ENCODE measurements around the gene AQP7. TPM values are rescaled to one million over a fixed set of nuclear protein-coding genes. Genes with fewer than 3 reads are reported as not detected.

AQP7 gene
- total and polyA plus RNA-seq, 2 donors (not counting 1 experiment from before 2014, with no cell fraction given), result 0.09 to 0.83 TPM

DNA sequence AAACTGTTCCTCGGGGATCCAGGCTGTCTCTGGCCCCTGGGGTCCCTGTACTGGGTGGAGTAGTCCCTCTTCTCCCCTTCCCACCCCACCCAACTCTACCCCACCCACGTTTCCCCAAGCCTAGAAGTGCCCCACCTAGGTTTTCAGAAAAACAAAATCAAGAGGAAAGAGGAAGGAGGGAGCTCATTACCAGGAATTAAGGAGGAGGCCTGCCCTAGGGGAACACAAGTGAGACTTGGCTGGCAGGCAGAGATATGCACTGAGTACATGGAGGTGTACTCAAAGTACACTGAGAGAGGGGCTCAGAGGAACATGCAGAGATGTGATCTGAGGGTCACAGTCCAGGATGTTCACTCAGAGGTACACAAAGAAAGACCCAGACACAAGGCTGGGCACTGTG lies 34.8 kb upstream of the AQP7 start:
- TF ChIP-seq EZH2 (IDR thresholded peaks at IDR 0.05; ENCODE audit: low read length, missing control alignments), result no peak
- TF ChIP-seq, protein P1, sequence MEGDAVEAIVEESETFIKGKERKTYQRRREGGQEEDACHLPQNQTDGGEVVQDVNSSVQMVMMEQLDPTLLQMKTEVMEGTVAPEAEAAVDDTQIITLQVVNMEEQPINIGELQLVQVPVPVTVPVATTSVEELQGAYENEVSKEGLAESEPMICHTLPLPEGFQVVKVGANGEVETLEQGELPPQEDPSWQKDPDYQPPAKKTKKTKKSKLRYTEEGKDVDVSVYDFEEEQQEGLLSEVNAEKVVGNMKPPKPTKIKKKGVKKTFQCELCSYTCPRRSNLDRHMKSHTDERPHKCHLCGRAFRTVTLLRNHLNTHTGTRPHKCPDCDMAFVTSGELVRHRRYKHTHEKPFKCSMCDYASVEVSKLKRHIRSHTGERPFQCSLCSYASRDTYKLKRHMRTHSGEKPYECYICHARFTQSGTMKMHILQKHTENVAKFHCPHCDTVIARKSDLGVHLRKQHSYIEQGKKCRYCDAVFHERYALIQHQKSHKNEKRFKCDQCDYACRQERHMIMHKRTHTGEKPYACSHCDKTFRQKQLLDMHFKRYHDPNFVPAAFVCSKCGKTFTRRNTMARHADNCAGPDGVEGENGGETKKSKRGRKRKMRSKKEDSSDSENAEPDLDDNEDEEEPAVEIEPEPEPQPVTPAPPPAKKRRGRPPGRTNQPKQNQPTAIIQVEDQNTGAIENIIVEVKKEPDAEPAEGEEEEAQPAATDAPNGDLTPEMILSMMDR (conservative IDR thresholded peaks at IDR 0.05 in 1 of 2, IDR thresholded peaks at IDR 0.05 in 1 of 2; ENCODE audit: low read depth in 1 of 2, low read length in 2 of 2), result no peak
- Histone ChIP-seq H3K27ac (ENCODE audit: insufficient read depth, low read length) (no peak overlapping the region), H3K4me3 (replicated peaks in 1 of 4; ENCODE audit: control extremely low read depth in 1 of 4, insufficient read depth in 1 of 4, low read depth in 3 of 4, low read length in 4 of 4) (no peak overlapping the region)

GRCh38 chr9:33436445-33436844 lies 34.1 kb upstream of the AQP7 start:
- H2AFZ ChIP-seq (ENCODE audit: low read length), result no peak overlapping the region
- H3K9ac ChIP-seq (ENCODE audit: insufficient read depth, low read length), result no peak overlapping the region
- H4K20me1 ChIP-seq (ENCODE audit: control insufficient read depth, extremely low read depth, insufficient read depth, low read length), result no peaks in the 10 kb centered on the region
- H3K36me3 ChIP-seq (ENCODE audit: control insufficient read depth, insufficient read depth, low read length), result no peaks in the 10 kb centered on the region
- no peaks in the 10 kb centered on the region for H3K79me2 ChIP-seq (ENCODE audit: control insufficient read depth, insufficient read depth, low read length)
- H3K9me3 ChIP-seq (ENCODE audit: control insufficient read depth, insufficient read depth, low read depth, low read length), result no peaks in the 10 kb centered on the region
- no peak overlapping the region for H3K27ac ChIP-seq (ENCODE audit: insufficient read depth, low read length)
- no peaks in the 10 kb centered on the region for H3K4me1 ChIP-seq (ENCODE audit: control insufficient read depth, extremely low read depth, insufficient read depth, low read length)
- no peak for DNase-seq (ENCODE audit: low read depth in 2 of 2)
- TF ChIP-seq EZH2 (IDR thresholded peaks at IDR 0.05; ENCODE audit: low read length, missing control alignments), result no peak
- TF ChIP-seq, protein P1 (conservative IDR thresholded peaks at IDR 0.05 in 1 of 2, IDR thresholded peaks at IDR 0.05 in 1 of 2; ENCODE audit: low read depth in 1 of 2, low read length in 2 of 2), result no peak
- no peak overlapping the region for H3K4me3 ChIP-seq (replicated peaks in 1 of 4; ENCODE audit: control extremely low read depth in 1 of 4, insufficient read depth in 1 of 4, low read depth in 3 of 4, low read length in 4 of 4)
- peaks cover 30% of the 10 kb centered on the region for H3K27me3 ChIP-seq (ENCODE audit: control insufficient read depth, insufficient read depth, low read length)
- H3K4me2 ChIP-seq (ENCODE audit: extremely low read depth, insufficient read depth, low read length), result no peak overlapping the region

More for the DNA sequence above, 34.8 kb upstream of the AQP7 start:
- H3K36me3 ChIP-seq (ENCODE audit: control insufficient read depth, insufficient read depth, low read length), result no peaks in the 10 kb centered on the region
- H3K9me3 ChIP-seq (ENCODE audit: control insufficient read depth, insufficient read depth, low read depth, low read length), result no peaks in the 10 kb centered on the region
- H2AFZ ChIP-seq (ENCODE audit: low read length), result no peak overlapping the region
- no peaks in the 10 kb centered on the region for H4K20me1 ChIP-seq (ENCODE audit: control insufficient read depth, extremely low read depth, insufficient read depth, low read length)
- H3K79me2 ChIP-seq (ENCODE audit: control insufficient read depth, insufficient read depth, low read length), result no peaks in the 10 kb centered on the region
- H3K4me2 ChIP-seq (ENCODE audit: extremely low read depth, insufficient read depth, low read length), result no peak overlapping the region
- no peak overlapping the region for H3K9ac ChIP-seq (ENCODE audit: insufficient read depth, low read length)
- peaks cover 30% of the 10 kb centered on the region for H3K27me3 ChIP-seq (ENCODE audit: control insufficient read depth, insufficient read depth, low read length)
- no peak for DNase-seq (ENCODE audit: low read depth in 2 of 2)
- H3K4me1 ChIP-seq (ENCODE audit: control insufficient read depth, extremely low read depth, insufficient read depth, low read length), result no peaks in the 10 kb centered on the region

DNA sequence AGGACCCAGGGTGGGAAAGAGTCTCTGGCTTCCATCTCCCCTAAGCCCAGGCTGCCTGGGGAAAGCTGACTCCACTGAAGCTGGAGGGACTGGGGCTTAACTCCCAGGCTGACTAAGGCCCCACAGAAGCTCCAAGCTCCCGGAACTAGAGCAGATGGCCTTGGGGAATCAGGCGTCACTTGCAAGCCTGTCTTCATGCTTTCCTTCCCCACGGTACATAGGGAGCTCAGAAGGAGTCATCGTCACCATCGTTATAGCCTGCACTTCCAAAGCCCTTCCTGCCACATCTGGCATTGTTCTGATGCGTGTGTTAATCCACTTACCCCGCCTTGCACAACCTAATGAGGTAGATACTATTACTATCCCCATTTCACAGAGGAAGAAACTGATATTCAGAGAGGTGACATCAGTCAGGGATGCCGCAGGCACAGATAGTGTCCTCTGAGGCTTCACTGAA lies 33.5 kb upstream of the AQP7 start:
- no peaks in the 10 kb centered on the region for H3K4me1 ChIP-seq (ENCODE audit: control insufficient read depth, extremely low read depth, insufficient read depth, low read length)
- H3K36me3 ChIP-seq (ENCODE audit: control insufficient read depth, insufficient read depth, low read length), result no peaks in the 10 kb centered on the region
- no peak overlapping the region for H3K4me2 ChIP-seq (ENCODE audit: extremely low read depth, insufficient read depth, low read length)
- H2AFZ ChIP-seq (ENCODE audit: low read length), result no peak overlapping the region
- no peak overlapping the region for H3K4me3 ChIP-seq (replicated peaks in 1 of 4; ENCODE audit: control extremely low read depth in 1 of 4, insufficient read depth in 1 of 4, low read depth in 3 of 4, low read length in 4 of 4)
- no peaks in the 10 kb centered on the region for H3K9me3 ChIP-seq (ENCODE audit: control insufficient read depth, insufficient read depth, low read depth, low read length)
- no peaks in the 10 kb centered on the region for H3K79me2 ChIP-seq (ENCODE audit: control insufficient read depth, insufficient read depth, low read length)
- H3K27me3 ChIP-seq (ENCODE audit: control insufficient read depth, insufficient read depth, low read length), result peaks cover 30% of the 10 kb centered on the region
- H3K27ac ChIP-seq (ENCODE audit: insufficient read depth, low read length), result no peak overlapping the region
- DNase-seq (ENCODE audit: low read depth in 2 of 2), result no peak
- H4K20me1 ChIP-seq (ENCODE audit: control insufficient read depth, extremely low read depth, insufficient read depth, low read length), result no peaks in the 10 kb centered on the region
- H3K9ac ChIP-seq (ENCODE audit: insufficient read depth, low read length), result no peak overlapping the region
- TF ChIP-seq, protein P1 (conservative IDR thresholded peaks at IDR 0.05 in 1 of 2, IDR thresholded peaks at IDR 0.05 in 1 of 2; ENCODE audit: low read depth in 1 of 2, low read length in 2 of 2), result no peak
- no peak for TF ChIP-seq EZH2 (IDR thresholded peaks at IDR 0.05; ENCODE audit: low read length, missing control alignments)
